Measurements from ENCODE around the gene OLIG3.

OLIG3 gene

DNA sequence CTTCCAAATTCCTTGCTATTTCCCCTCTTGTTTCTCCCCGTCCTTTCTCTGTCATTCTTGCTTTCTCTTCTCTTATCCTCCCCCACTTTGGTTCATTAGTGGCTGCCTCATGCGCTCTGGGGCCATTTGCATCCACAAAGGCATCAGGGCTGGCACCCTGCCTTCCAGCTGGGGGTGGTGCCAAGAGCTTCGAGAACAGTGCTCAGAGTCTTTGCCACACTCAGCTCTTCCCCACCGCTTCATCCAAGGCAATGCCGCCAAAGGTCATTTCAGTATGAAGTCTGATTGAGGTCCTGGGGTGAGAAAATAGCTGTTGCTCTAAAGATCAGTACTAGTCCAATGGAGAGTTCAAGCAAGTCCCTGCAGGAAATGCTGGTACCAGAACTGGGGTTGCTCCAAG, 22.7 kb downstream of the OLIG3 start:
- no peak for DNase-seq (ENCODE audit: low read depth)

DNA sequence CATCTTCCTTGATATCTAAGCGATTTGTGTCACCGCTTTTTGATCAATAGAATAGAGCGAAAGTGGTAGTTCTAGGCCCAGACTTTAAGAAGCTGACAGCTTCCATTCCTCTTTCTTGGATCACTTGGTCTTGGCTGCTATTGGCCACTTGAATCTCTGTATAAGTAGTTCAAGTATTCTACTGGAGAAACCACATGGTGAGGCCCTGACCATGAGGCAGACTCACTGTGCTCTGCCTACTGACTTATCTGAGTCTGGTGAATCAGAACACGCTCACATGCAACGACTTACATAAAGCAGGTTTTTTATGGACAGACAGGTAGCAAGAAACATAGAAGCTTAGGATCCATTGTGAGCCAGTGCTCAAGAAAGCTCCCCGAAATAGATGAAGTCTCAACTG, 27.0 kb downstream of the OLIG3 start:
- no peak for DNase-seq (ENCODE audit: low read depth)

DNA sequence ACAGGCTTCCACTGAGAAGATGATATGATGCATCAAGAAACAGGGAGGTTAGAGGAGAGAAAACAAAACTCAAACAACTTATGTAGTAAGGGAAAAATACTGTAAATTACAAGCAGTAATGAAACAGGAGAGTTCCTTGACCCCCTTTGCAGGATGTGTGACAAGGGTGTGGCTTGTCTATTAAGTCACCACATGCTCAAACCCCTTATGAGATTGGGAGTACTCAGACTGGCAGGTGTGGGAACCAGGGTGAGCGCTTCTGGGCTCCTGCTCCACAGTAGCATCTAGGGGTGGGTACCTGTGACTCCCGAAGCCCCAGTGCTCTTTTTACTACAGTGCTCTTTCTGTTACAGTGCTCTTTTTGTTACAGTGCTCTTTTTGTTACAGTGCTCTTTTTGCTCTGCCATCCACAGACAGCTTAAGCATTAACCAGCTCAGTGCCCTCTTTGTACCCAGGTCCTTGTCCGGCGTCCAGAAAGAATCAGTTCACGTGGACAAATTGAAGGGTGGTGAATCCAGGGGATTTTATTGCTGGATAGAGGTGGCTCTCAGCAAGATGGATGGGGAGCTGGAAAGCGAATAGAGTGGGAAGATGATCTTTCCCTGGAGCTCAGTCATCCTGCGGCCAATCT, 28.7 kb downstream of the OLIG3 start:
- no peak for DNase-seq (ENCODE audit: low read depth)

DNA sequence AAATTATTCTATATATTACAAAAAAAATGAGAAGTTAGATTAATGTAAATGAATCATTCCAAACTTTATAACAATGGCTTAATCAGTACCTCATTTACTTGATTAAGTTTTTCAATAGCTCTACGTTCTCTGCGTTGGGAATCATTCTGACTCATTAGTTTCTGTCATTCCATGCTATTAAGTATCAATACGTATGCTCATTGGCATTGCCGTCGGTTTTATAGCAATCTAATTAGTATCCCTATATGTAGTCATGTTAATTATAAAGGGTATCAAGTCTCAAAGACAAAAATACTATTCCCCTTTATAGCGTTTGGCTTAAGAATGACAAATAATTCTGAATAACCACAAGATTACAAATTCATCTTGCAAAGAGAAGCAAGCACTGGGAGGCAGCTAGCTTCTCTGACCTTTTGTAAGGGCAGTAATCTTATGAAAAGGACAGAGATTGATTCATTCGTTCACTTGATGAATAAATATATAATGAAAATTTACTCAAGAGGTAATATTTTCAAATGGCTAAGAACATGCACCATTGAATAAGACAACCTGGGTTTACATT, 41.8 kb downstream of the OLIG3 start:
- DNase-seq (ENCODE audit: low read depth) = no peak

DNA sequence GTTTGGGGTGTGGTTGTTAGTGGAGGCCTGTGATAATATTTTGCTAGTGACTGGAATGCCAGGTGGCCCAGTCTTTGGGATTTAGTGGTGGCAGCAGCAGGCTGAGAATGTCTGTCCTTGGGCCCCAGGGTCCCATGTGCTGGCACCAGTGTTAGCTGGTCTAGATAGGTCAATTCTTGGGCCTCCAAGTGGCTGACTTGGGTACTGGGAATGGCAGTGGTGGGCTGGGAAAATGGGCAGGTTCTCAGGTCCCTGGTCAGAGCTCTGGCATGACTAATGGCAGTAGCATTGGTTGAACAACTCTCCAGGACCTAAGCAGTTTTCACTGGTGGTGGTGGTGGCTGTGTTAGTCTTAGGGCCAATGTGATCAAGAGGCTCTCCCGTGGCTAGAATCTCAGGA, 50.3 kb downstream of the OLIG3 start:
- DNase-seq (ENCODE audit: low read depth) = no peak

Data from GM04504 (cell line).